Measurements from ENCODE around the gene MYT1. TPM values are rescaled to one million over a fixed set of nuclear protein-coding genes. Genes with fewer than 3 reads are reported as not detected.

The MYT1 gene
- polyA plus RNA-seq, 1 donor from 2014 or later: 35.8 TPM

DNA sequence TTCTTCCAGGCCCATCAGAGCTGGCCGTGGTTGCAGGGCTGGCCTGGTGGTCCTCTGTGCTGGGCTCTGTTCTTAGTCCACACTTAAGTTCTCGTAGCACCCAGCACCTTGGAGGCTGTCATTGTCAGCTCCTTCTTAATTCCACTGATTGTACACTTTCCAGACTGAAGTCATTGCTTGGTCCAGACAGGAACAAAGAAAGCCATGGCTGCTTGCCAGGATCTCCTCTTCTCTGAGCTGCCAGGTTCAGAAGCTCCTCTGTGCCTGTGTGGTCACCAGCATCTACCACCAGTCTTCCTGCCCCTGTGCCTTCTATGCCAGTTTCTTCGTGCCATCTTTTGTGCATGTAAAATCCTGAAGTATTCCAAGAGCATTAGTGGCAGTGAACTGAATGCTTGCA lies 51.8 kb downstream of the MYT1 start (continued):
- TF ChIP-seq MXI1 (conservative IDR thresholded peaks at IDR 0.05; ENCODE audit: poor library complexity, severe bottlenecking) (no peak), EP300 (conservative IDR thresholded peaks at IDR 0.05; ENCODE audit: poor library complexity, severe bottlenecking) (no peak)

DNA sequence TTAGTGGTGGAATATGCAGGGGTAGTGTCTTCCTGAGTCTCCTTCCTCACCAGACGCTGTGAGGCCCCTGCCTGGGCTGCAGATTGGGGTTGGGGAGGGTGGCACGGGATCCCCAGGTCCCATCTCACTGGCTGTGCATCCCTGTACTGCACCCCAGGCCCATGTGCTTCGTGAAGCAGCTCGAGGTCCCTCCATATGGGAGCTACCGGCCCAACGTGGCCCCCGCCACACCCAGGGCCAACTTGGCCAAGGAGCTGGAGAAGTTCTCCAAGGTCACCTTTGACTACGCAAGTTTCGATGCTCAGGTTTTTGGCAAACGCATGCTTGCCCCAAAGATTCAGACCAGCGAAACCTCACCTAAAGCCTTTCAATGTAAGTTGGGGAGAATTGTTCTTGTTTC lies 52.7 kb downstream of the MYT1 start:
- Histone ChIP-seq H3K4me3 (ENCODE audit: low read length) (no peak overlapping the region), H2AFZ (ENCODE audit: low read depth, low read length) (no peak overlapping the region), H3K27ac (ENCODE audit: low read length) (no peak overlapping the region), H3K79me2 (replicated peaks; ENCODE audit: insufficient read depth, low read length) (no peaks in the 10 kb centered on the region), H4K20me1 (ENCODE audit: insufficient read depth) (no peaks in the 10 kb centered on the region), H3F3A (ENCODE audit: insufficient read depth, low read length, poor library complexity, severe bottlenecking) (no peaks in the 10 kb centered on the region), H3K9me3 (ENCODE audit: low read length) (no peaks in the 10 kb centered on the region), H3K36me3 (ENCODE audit: insufficient read depth, low read length) (peaks cover 17% of the 10 kb centered on the region), H3K9ac (ENCODE audit: low read length) (no peak overlapping the region), H3K9me2 (ENCODE audit: insufficient read depth, low read length) (no peaks in the 10 kb centered on the region), H3K27me3 (ENCODE audit: insufficient read depth, low read depth, low read length) (no peaks in the 10 kb centered on the region), H3K4me2 (ENCODE audit: low read length) (no peak overlapping the region)
- TF ChIP-seq RAD21 (conservative IDR thresholded peaks at IDR 0.05): no peak

DNA sequence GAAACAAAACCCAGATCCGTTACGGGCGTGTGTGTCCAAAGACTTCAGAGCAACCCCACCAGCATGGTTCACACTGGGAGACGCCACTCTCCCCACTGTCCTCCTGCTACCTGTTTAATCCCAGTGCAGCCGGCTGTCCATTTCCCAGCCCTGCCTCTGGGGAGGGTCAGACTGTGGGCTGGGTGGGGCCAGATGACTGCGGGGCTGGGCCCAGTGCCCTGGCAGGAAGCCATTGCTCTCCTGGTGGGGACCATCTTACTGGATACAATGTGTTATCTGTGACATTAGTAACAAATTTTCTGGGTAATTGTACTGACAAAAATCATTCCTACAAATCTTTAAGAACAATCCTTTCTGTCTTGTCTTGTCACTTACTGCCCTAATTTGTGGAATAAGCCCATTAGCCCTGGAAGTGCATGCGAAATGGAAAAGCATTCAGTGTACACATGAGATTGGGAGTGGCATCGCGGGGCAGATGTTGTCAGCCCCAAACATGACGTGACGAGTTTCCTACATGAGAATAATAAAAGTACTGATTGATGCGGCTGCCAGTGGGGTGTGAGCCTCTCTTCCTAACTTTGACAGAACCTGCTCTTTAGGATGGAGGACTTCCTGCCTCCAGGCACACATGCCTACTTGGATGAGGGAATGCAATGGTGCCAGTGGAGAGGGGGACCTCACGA lies 53.4 kb downstream of the MYT1 start:
- Histone ChIP-seq H3F3A (ENCODE audit: insufficient read depth, low read length, poor library complexity, severe bottlenecking) (no peaks in the 10 kb centered on the region), H2AFZ (ENCODE audit: low read depth, low read length) (no peak overlapping the region), H3K4me3 (ENCODE audit: low read length) (no peak overlapping the region), H3K36me3 (ENCODE audit: insufficient read depth, low read length) (peaks cover 17% of the 10 kb centered on the region), H3K27ac (ENCODE audit: low read length) (no peak overlapping the region), H3K9me2 (ENCODE audit: insufficient read depth, low read length) (no peaks in the 10 kb centered on the region), H3K9me3 (ENCODE audit: low read length) (no peaks in the 10 kb centered on the region), H3K4me2 (ENCODE audit: low read length) (no peak overlapping the region), H3K27me3 (ENCODE audit: insufficient read depth, low read depth, low read length) (no peaks in the 10 kb centered on the region), H4K20me1 (ENCODE audit: insufficient read depth) (no peaks in the 10 kb centered on the region), H3K79me2 (replicated peaks; ENCODE audit: insufficient read depth, low read length) (no peaks in the 10 kb centered on the region), H3K9ac (ENCODE audit: low read length) (no peak overlapping the region)
- TF ChIP-seq, protein P1, sequence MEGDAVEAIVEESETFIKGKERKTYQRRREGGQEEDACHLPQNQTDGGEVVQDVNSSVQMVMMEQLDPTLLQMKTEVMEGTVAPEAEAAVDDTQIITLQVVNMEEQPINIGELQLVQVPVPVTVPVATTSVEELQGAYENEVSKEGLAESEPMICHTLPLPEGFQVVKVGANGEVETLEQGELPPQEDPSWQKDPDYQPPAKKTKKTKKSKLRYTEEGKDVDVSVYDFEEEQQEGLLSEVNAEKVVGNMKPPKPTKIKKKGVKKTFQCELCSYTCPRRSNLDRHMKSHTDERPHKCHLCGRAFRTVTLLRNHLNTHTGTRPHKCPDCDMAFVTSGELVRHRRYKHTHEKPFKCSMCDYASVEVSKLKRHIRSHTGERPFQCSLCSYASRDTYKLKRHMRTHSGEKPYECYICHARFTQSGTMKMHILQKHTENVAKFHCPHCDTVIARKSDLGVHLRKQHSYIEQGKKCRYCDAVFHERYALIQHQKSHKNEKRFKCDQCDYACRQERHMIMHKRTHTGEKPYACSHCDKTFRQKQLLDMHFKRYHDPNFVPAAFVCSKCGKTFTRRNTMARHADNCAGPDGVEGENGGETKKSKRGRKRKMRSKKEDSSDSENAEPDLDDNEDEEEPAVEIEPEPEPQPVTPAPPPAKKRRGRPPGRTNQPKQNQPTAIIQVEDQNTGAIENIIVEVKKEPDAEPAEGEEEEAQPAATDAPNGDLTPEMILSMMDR (IDR thresholded peaks at IDR 0.05; ENCODE audit: poor library complexity, severe bottlenecking): no peak
- TF ChIP-seq MXI1 (conservative IDR thresholded peaks at IDR 0.05; ENCODE audit: poor library complexity, severe bottlenecking) (no peak), RAD21 (conservative IDR thresholded peaks at IDR 0.05) (no peak), SMC3 (conservative IDR thresholded peaks at IDR 0.05; ENCODE audit: poor library complexity) (no peak), TAF1 (IDR thresholded peaks at IDR 0.05; ENCODE audit: low read depth) (no peak), POLR2AphosphoS5 (IDR thresholded peaks at IDR 0.05) (no peak), EP300 (conservative IDR thresholded peaks at IDR 0.05; ENCODE audit: poor library complexity, severe bottlenecking) (no peak)
- TF ChIP-seq, protein P2, sequence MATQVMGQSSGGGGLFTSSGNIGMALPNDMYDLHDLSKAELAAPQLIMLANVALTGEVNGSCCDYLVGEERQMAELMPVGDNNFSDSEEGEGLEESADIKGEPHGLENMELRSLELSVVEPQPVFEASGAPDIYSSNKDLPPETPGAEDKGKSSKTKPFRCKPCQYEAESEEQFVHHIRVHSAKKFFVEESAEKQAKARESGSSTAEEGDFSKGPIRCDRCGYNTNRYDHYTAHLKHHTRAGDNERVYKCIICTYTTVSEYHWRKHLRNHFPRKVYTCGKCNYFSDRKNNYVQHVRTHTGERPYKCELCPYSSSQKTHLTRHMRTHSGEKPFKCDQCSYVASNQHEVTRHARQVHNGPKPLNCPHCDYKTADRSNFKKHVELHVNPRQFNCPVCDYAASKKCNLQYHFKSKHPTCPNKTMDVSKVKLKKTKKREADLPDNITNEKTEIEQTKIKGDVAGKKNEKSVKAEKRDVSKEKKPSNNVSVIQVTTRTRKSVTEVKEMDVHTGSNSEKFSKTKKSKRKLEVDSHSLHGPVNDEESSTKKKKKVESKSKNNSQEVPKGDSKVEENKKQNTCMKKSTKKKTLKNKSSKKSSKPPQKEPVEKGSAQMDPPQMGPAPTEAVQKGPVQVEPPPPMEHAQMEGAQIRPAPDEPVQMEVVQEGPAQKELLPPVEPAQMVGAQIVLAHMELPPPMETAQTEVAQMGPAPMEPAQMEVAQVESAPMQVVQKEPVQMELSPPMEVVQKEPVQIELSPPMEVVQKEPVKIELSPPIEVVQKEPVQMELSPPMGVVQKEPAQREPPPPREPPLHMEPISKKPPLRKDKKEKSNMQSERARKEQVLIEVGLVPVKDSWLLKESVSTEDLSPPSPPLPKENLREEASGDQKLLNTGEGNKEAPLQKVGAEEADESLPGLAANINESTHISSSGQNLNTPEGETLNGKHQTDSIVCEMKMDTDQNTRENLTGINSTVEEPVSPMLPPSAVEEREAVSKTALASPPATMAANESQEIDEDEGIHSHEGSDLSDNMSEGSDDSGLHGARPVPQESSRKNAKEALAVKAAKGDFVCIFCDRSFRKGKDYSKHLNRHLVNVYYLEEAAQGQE (IDR thresholded peaks at IDR 0.05; ENCODE audit: borderline replicate concordance): no peak

Measured in neural cell (in vitro differentiated cells).